ENCODE data around the gene IQCF5.
"Not testable (repeated sequence)": the region's sequence is repeated elsewhere in the genome, so short reads cannot be mapped to it uniquely, and the experiment has no call there.

IQCF5 gene

DNA sequence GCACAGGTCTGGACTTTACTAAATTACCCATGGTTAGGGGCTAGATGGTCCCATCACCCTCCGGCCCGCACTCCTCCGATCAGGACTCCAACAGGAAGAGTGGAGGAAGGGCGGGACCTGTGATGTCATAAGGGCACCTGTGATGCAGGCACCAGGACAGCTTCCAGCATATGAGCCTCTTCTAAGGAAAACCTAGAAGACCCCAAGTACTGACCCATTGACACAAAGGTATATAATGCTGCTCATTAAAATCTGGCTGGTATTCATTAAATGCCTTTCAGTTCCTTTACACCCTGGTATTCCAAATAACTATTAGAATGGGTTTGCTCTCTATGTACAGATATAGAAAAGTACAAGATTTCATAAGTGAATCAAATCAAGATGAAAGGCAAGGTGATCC, at the start of gene IQCF5:
Gene IQCF5 (minus strand): TSS at position 101 of the 400 bp plus-strand sequence. CDS start 70 bp downstream, at position 31.
- no peak within 1 kb of the TSS for H3K4me3 ChIP-seq (ENCODE audit: low read length)
- no peak for DNase-seq (ENCODE audit: low read depth)
- H3K36me3 ChIP-seq (ENCODE audit: control insufficient read depth, insufficient read depth, low read length, severe bottlenecking): no peaks in the 10 kb centered on the region
- H3K27me3 ChIP-seq (replicated peaks; ENCODE audit: control insufficient read depth, insufficient read depth, low read length): peaks cover 34% of the 10 kb centered on the region
- no peaks in the 10 kb centered on the region for H3K9me3 ChIP-seq (ENCODE audit: control insufficient read depth, low read length)
- no peak within 1 kb of the TSS for H3K9ac ChIP-seq (ENCODE audit: low read length)
- no peaks in the 10 kb centered on the region for H3K4me1 ChIP-seq (ENCODE audit: control insufficient read depth, insufficient read depth, low read length)

DNA sequence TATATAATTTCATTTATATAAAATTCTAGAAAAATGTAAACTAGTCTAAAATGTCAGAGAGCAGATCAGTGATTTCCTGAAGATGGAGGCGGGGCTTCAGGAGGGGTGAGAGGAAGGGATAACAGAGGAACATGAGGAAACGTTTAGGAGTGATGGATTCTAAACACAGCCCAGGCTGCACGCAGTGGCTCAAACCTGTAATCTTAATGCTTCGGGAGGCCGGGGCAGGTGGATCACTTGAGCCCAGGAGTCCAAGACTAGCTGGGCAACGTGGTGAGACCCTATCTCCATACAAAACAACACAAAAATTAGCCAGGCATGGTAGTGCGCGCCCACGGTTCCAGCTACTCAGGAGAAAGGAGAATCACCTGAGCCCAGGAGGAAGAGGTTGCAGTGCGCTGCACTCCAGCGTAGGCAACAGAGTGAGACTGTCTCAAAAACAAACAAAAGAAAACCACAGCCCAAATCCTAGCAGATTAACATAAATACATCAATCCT, 45.7 kb upstream of the IQCF5 start:
- no peak for DNase-seq (ENCODE audit: low read depth)
- H3K9me3 ChIP-seq (ENCODE audit: control insufficient read depth, low read length): no peaks in the 10 kb centered on the region
- H3K36me3 ChIP-seq (ENCODE audit: control insufficient read depth, insufficient read depth, low read length, severe bottlenecking): no peaks in the 10 kb centered on the region
- H3K4me3 ChIP-seq (ENCODE audit: low read length): no peak overlapping the region
- peaks cover 9% of the 10 kb centered on the region for H3K27me3 ChIP-seq (replicated peaks; ENCODE audit: control insufficient read depth, insufficient read depth, low read length)
- H3K4me1 ChIP-seq (ENCODE audit: control insufficient read depth, insufficient read depth, low read length): peaks cover 4% of the 10 kb centered on the region
- no peak overlapping the region for H3K9ac ChIP-seq (ENCODE audit: low read length)

DNA sequence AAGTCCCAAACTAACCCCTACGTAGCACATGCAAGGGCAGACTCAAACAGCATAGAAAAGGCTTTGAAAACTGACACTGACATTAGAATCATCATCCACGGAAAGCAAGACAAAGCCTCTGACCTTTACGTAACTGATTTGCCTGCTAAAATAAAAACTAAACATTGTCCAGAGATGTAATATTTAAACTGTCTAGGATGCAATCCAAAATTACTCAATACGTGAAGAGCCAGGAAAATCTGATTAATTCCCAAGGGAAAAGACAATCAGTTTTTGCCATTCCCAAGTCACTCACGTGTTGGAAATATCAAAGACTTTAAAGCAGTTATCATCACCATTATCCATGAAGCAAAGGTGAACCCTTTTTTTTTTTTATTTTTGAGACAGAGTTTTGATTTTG, 41.0 kb upstream of the IQCF5 start:
- Histone ChIP-seq H3K9me3 (ENCODE audit: control insufficient read depth, low read length) (no peaks in the 10 kb centered on the region), H3K4me3 (ENCODE audit: low read length) (no peak overlapping the region), H3K36me3 (ENCODE audit: control insufficient read depth, insufficient read depth, low read length, severe bottlenecking) (no peaks in the 10 kb centered on the region), H3K9ac (ENCODE audit: low read length) (no peak overlapping the region), H3K27me3 (replicated peaks; ENCODE audit: control insufficient read depth, insufficient read depth, low read length) (peaks cover 9% of the 10 kb centered on the region), H3K4me1 (ENCODE audit: control insufficient read depth, insufficient read depth, low read length) (peaks cover 6% of the 10 kb centered on the region)
- no peak for DNase-seq (ENCODE audit: low read depth)

DNA sequence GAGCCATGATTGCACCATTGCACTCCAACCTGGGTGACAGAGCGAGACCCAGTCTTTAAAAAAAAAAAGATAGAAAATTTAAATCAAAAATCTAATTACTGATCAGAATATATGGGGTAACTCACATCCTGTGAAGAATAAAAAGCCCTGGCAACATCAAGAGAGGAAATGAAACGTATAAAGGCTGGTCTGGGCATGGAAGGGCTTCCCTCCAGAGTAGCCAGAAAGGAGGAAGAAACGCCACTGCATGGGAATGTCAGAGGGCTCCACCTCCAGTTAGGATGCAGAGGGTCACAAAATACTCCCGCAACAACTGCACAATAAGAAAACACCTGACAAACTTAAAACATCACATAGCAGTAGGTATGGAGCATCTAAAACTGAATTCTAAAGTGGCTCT, 32.6 kb upstream of the IQCF5 start:
- no peaks in the 10 kb centered on the region for H3K9me3 ChIP-seq (ENCODE audit: control insufficient read depth, low read length)
- H3K27me3 ChIP-seq (replicated peaks; ENCODE audit: control insufficient read depth, insufficient read depth, low read length): no peaks in the 10 kb centered on the region
- H3K9ac ChIP-seq (ENCODE audit: low read length): no peak overlapping the region
- no peaks in the 10 kb centered on the region for H3K4me1 ChIP-seq (ENCODE audit: control insufficient read depth, insufficient read depth, low read length)
- H3K36me3 ChIP-seq (ENCODE audit: control insufficient read depth, insufficient read depth, low read length, severe bottlenecking): no peaks in the 10 kb centered on the region
- no peak overlapping the region for H3K4me3 ChIP-seq (ENCODE audit: low read length)
- DNase-seq (ENCODE audit: low read depth): no peak

DNA sequence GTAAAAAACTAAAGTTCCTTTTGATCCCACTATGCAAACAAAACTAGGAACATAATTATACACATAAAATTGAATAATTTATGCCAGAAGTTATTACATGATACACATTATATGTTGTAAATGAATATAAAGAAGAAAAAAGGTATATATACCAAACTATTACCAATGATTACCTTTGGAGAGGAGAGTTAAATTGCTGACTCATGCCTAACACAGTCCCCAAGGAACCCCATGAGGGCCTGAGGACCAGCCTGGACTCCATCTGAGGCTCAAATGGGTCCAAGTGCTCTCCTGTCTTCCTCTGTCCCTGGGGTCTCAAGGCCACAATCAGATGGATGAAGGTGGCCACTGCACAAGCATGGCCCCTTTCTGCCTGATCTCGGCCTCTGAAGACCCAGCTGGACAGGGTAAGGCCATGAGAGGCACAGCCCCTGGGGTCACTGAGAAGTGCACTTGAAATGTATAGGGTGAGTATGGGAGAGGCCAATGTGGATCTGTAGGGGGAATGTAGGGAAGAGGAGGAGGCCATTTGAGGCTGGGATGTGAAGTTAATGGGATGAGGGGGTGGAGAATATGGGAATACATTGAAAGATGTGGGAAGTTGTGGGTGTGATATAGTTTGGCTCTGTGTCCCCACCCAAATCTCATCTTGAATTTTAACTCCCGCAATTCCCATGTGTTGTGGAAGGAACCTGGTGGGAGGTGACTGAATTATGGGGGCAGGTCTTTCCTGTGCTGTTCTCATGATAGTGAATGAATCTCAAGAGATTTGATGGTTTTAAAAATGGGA, 28.8 kb upstream of the IQCF5 start:
- no peak overlapping the region for H3K9ac ChIP-seq (ENCODE audit: low read length)
- H3K9me3 ChIP-seq (ENCODE audit: control insufficient read depth, low read length): no peaks in the 10 kb centered on the region
- H3K4me1 ChIP-seq (ENCODE audit: control insufficient read depth, insufficient read depth, low read length): no peaks in the 10 kb centered on the region
- peaks cover 3% of the 10 kb centered on the region for H3K27me3 ChIP-seq (replicated peaks; ENCODE audit: control insufficient read depth, insufficient read depth, low read length)
- no peak overlapping the region for H3K4me3 ChIP-seq (ENCODE audit: low read length)
- no peak for DNase-seq (ENCODE audit: low read depth)
- no peaks in the 10 kb centered on the region for H3K36me3 ChIP-seq (ENCODE audit: control insufficient read depth, insufficient read depth, low read length, severe bottlenecking)

DNA sequence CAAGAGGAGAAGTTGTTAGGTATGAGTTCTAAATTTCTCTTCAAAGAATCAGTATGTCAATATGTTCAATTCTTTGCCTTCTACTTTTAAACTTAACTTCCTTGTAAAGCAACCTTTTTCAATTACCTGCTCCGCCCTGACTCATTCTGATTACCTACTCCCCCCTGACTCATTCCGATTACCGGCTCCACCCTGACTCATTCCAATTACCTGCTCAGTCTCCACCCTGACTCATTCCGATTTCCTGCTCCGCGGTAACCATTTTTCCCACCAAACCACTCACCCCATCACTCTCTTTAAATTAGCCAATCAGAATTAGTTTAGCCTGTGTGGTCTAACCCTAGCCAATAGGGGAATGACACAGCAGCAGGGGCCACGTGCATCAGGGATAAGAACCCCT, 27.0 kb upstream of the IQCF5 start:
- not testable (repeated sequence) for H3K9ac ChIP-seq (ENCODE audit: low read length); DNase-seq (ENCODE audit: low read depth)

DNA sequence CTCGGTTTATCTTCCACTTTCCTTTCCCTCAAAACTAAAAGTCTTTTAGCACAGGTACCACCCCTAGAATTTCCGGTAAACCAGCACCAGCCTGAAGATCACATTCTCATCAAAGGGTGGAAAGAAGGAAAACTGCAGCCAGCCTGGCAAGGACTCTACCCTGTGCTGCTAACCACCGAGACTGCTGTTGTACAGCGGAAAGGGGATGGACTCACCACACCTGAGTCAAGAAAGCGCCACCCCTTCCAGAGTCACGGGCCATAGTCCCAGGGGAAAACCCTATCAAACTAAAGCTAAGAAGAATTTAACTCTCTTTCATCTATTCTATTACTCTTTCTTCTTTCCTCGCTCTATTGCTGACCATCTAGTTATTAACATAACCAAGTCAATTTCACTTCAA, 24.6 kb upstream of the IQCF5 start:
- H3K4me1 ChIP-seq (ENCODE audit: control insufficient read depth, insufficient read depth, low read length); H3K36me3 ChIP-seq (ENCODE audit: control insufficient read depth, insufficient read depth, low read length, severe bottlenecking); H3K9ac ChIP-seq (ENCODE audit: low read length); H3K4me3 ChIP-seq (ENCODE audit: low read length); H3K9me3 ChIP-seq (ENCODE audit: control insufficient read depth, low read length); DNase-seq (ENCODE audit: low read depth): not testable (repeated sequence)
- peaks cover 14% of the 10 kb centered on the region for H3K27me3 ChIP-seq (replicated peaks; ENCODE audit: control insufficient read depth, insufficient read depth, low read length)

More for the DNA sequence above, 27.0 kb upstream of the IQCF5 start:
- H3K4me3 ChIP-seq (ENCODE audit: low read length); H3K9me3 ChIP-seq (ENCODE audit: control insufficient read depth, low read length); H3K4me1 ChIP-seq (ENCODE audit: control insufficient read depth, insufficient read depth, low read length); H3K27me3 ChIP-seq (replicated peaks; ENCODE audit: control insufficient read depth, insufficient read depth, low read length); H3K36me3 ChIP-seq (ENCODE audit: control insufficient read depth, insufficient read depth, low read length, severe bottlenecking): not testable (repeated sequence)

DNA sequence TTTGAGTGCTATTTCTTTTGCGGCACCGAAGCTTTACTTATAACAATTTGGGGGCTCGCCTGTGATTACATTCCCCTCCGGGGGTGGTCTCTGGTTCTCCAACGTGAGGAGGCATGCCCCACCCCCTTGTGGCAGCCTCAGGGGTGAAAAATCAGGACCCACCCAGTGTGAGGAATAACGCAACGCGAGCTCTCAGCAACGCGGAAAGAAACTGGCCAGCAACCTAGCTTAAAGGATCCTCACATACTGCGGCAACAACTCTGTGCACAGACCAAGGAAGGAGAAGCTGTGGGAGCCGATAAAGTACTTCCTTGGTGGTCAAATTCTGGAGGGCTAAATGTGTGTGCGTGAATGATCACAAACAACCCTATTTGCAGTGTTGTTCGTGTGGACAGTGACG, 22.0 kb upstream of the IQCF5 start:
- H3K4me1 ChIP-seq (ENCODE audit: control insufficient read depth, insufficient read depth, low read length): no peaks in the 10 kb centered on the region
- no peaks in the 10 kb centered on the region for H3K9me3 ChIP-seq (ENCODE audit: control insufficient read depth, low read length)
- peaks cover 19% of the 10 kb centered on the region for H3K27me3 ChIP-seq (replicated peaks; ENCODE audit: control insufficient read depth, insufficient read depth, low read length)
- no peak for DNase-seq (ENCODE audit: low read depth)
- H3K4me3 ChIP-seq (ENCODE audit: low read length): no peak overlapping the region
- no peak overlapping the region for H3K9ac ChIP-seq (ENCODE audit: low read length)
- no peaks in the 10 kb centered on the region for H3K36me3 ChIP-seq (ENCODE audit: control insufficient read depth, insufficient read depth, low read length, severe bottlenecking)

DNA sequence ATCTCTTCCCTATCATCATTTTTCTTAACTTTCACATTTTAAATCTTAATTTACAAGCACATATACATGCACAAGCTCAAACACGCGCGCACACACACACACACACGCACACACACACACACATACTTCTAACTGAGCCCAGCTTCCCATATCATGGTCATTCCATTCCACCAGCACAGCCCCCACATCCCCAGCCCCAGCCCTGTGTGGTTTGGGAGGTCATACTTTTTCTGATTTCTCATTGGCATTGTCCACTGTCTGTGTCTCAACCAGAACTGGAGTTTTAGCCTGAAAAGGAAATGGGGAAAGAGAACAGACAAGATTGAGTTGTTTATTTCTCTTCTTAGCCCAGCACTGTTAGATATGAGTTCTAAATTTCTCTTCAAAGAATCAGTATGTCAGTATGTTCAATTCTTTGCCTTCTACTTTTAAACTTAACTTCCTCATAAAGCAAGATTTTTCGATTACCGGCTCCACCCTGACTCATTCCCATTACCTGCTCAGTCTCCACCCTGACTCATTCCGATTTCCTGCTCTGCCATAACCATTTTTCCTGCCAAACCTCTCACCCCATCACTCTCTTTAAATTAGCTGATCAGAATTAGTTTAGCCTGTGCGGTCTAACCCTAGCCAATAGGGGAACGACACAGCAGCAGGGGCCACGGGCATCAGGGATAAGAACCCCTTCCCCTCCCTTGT, 21.4 kb upstream of the IQCF5 start:
- no peaks in the 10 kb centered on the region for H3K9me3 ChIP-seq (ENCODE audit: control insufficient read depth, low read length)
- peaks cover 23% of the 10 kb centered on the region for H3K27me3 ChIP-seq (replicated peaks; ENCODE audit: control insufficient read depth, insufficient read depth, low read length)
- no peak overlapping the region for H3K9ac ChIP-seq (ENCODE audit: low read length)
- H3K36me3 ChIP-seq (ENCODE audit: control insufficient read depth, insufficient read depth, low read length, severe bottlenecking): no peaks in the 10 kb centered on the region
- no peak overlapping the region for H3K4me3 ChIP-seq (ENCODE audit: low read length)
- DNase-seq (ENCODE audit: low read depth): no peak
- H3K4me1 ChIP-seq (ENCODE audit: control insufficient read depth, insufficient read depth, low read length): no peaks in the 10 kb centered on the region

DNA sequence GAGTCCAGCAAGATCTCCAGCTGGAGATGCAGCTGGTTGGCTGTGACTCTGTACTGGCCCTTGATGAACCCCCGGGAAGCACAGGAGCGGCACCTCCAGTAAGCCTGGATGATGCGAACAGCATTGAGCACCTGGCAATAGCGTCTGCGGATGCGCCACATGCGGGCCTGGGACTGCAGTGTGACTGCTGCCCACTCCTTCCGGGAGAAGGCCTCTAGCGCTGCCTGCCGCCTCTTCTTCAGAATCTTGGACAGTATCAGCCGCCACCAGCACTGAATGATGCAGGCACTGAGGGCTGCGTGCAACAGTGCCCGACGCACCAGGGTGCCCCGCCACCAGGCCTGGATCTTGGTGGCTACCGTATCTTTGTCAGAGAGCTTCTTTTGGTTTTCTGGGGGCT, 19.5 kb upstream of the IQCF5 start:
- H3K4me1 ChIP-seq (ENCODE audit: control insufficient read depth, insufficient read depth, low read length): no peaks in the 10 kb centered on the region
- no peak overlapping the region for H3K4me3 ChIP-seq (ENCODE audit: low read length)
- no peaks in the 10 kb centered on the region for H3K9me3 ChIP-seq (ENCODE audit: control insufficient read depth, low read length)
- no peak overlapping the region for H3K9ac ChIP-seq (ENCODE audit: low read length)
- H3K27me3 ChIP-seq (replicated peaks; ENCODE audit: control insufficient read depth, insufficient read depth, low read length): peaks cover 29% of the 10 kb centered on the region
- no peaks in the 10 kb centered on the region for H3K36me3 ChIP-seq (ENCODE audit: control insufficient read depth, insufficient read depth, low read length, severe bottlenecking)
- DNase-seq (ENCODE audit: low read depth): no peak

DNA sequence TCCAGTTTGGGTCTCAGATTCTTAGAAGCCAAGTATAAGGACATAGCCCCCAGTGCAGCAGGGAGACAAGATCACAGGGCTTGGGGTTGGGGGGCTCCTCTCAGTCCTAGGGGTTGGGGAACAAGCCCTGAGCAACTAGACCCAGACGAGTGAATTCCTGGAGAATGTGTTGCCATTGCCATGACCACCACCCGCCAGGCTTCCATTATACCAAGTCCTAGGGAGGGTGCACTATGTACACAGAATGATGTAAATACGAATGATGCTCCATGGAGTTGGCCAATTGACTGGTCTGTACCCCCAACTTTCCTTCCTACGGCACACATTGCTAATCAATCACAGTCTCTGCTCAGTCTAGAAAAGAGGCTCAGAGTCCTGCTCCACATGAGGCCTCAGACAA, 19.0 kb upstream of the IQCF5 start:
- Histone ChIP-seq H3K27me3 (replicated peaks; ENCODE audit: control insufficient read depth, insufficient read depth, low read length) (peaks cover 29% of the 10 kb centered on the region), H3K9ac (ENCODE audit: low read length) (no peak overlapping the region), H3K36me3 (ENCODE audit: control insufficient read depth, insufficient read depth, low read length, severe bottlenecking) (no peaks in the 10 kb centered on the region), H3K9me3 (ENCODE audit: control insufficient read depth, low read length) (no peaks in the 10 kb centered on the region), H3K4me3 (ENCODE audit: low read length) (no peak overlapping the region), H3K4me1 (ENCODE audit: control insufficient read depth, insufficient read depth, low read length) (no peaks in the 10 kb centered on the region)
- no peak for DNase-seq (ENCODE audit: low read depth)

All from adipocyte (in vitro differentiated cells).